ENCODE data around the gene UBL4A. TPM values are rescaled to one million over a fixed set of nuclear protein-coding genes. Genes with fewer than 3 reads are reported as not detected.

The UBL4A gene
- total and polyA plus RNA-seq, 5 experiments from 2014 or later = 29.0 to 51.7 (median 31.1) TPM

Small RNA genes lying within 50 kb of the gene (microRNA-seq; reads per million reads assigned to microRNA genes)
- gene MIR6858 (ENCODE audit: borderline microRNAs expressed) = not detected

Other genes with a start within 250 kb of the UBL4A start
- gene OPN1MW3, start 229.0 kb downstream of the UBL4A start, total RNA-seq = not detected
- gene OPN1MW3, start 229.0 kb downstream of the UBL4A start, polyA plus RNA-seq = not detected
- not detected for gene TEX28, start 191.5 kb downstream of the UBL4A start, total RNA-seq
- gene TEX28, start 191.5 kb downstream of the UBL4A start, polyA plus RNA-seq = not detected
- gene TKTL1, start 190.8 kb downstream of the UBL4A start, total RNA-seq = 1 to 10 TPM; 1.1 to 2.2 TPM
- 10 to 100 TPM; 38.8 to 56.4 (median 39.0) TPM for gene TKTL1, start 190.8 kb downstream of the UBL4A start, polyA plus RNA-seq
- 100 to 1,000 TPM; 613 to 633 TPM for gene FLNA, start 112.0 kb downstream of the UBL4A start, total RNA-seq
- gene FLNA, start 112.0 kb downstream of the UBL4A start, polyA plus RNA-seq = 100 to 1,000 TPM; 156 to 341 (median 169) TPM
- 10 to 100 TPM; 90.4 to 95.4 TPM for gene EMD, start 107.3 kb downstream of the UBL4A start, total RNA-seq
- gene EMD, start 107.3 kb downstream of the UBL4A start, polyA plus RNA-seq = 10 to 100 TPM; 35.5 to 37.1 (median 35.7) TPM
- 1,000 to 10,000 TPM; 4,733 to 4,862 TPM for gene RPL10, start 88.2 kb downstream of the UBL4A start, total RNA-seq
- 1,000 to 10,000 TPM; 5,585 to 7,081 (median 6,663) TPM for gene RPL10, start 88.2 kb downstream of the UBL4A start, polyA plus RNA-seq
- gene DNASE1L1, start 77.4 kb downstream of the UBL4A start, total RNA-seq = 10 to 100 TPM; 16.6 to 19.9 TPM
- 10 to 100 TPM; 12.7 to 15.3 (median 12.8) TPM for gene DNASE1L1, start 77.4 kb downstream of the UBL4A start, polyA plus RNA-seq
- 100 to 1,000 TPM; 111 to 112 TPM for gene TAFAZZIN, start 75.1 kb downstream of the UBL4A start, total RNA-seq
- gene TAFAZZIN, start 75.1 kb downstream of the UBL4A start, polyA plus RNA-seq = 10 to 100 TPM; 29.3 to 39.8 (median 37.8) TPM
- 10 to 100 TPM; 51.9 to 52.5 TPM for gene ATP6AP1, start 57.9 kb downstream of the UBL4A start, total RNA-seq
- gene ATP6AP1, start 57.9 kb downstream of the UBL4A start, polyA plus RNA-seq = 100 to 1,000 TPM in 1 of 3 donors, 10 to 100 TPM in 2; 84.7 to 111 (median 90.2) TPM
- 100 to 1,000 TPM; 169 to 185 TPM for gene GDI1, start 49.5 kb downstream of the UBL4A start, total RNA-seq
- gene GDI1, start 49.5 kb downstream of the UBL4A start, polyA plus RNA-seq = 10 to 100 TPM; 18.3 to 32.1 (median 21.0) TPM
- 10 to 100 TPM; 49.2 TPM for gene FAM50A, start 42.5 kb downstream of the UBL4A start, total RNA-seq
- 10 to 100 TPM; 25.1 to 45.6 (median 40.4) TPM for gene FAM50A, start 42.5 kb downstream of the UBL4A start, polyA plus RNA-seq
- 10 to 100 TPM; 49.5 to 50.4 TPM for gene PLXNA3, start 28.3 kb downstream of the UBL4A start, total RNA-seq
- gene PLXNA3, start 28.3 kb downstream of the UBL4A start, polyA plus RNA-seq = under 1 TPM; 0.27 to 0.67 (median 0.36) TPM
- 10 to 100 TPM; 18.6 to 23.3 TPM for gene LAGE3, start 7.3 kb downstream of the UBL4A start, total RNA-seq
- gene LAGE3, start 7.3 kb downstream of the UBL4A start, polyA plus RNA-seq = 10 to 100 TPM; 62.6 to 81.8 (median 72.7) TPM
- 10 to 100 TPM; 18.2 to 20.9 TPM for gene SLC10A3, start 4.0 kb upstream of the UBL4A start, total RNA-seq
- 10 to 100 TPM; 30.5 to 42.3 (median 35.9) TPM for gene SLC10A3, start 4.0 kb upstream of the UBL4A start, polyA plus RNA-seq
- 10 to 100 TPM; 66.0 to 69.4 TPM for gene FAM3A, start 29.6 kb upstream of the UBL4A start, total RNA-seq
- 10 to 100 TPM; 24.3 to 33.3 (median 26.0) TPM for gene FAM3A, start 29.6 kb upstream of the UBL4A start, polyA plus RNA-seq
- 10 to 100 TPM; 58.1 to 59.4 TPM for gene G6PD, start 60.2 kb upstream of the UBL4A start, total RNA-seq
- gene G6PD, start 60.2 kb upstream of the UBL4A start, polyA plus RNA-seq = 1 to 10 TPM; 6.9 to 7.9 (median 7.1) TPM
- gene IKBKG, start 61.0 kb upstream of the UBL4A start, total RNA-seq = 10 to 100 TPM; 45.0 to 48.2 TPM
- 10 to 100 TPM; 18.4 to 24.2 (median 19.4) TPM for gene IKBKG, start 61.0 kb upstream of the UBL4A start, polyA plus RNA-seq
- not detected for gene CTAG1A, start 98.5 kb upstream of the UBL4A start, total RNA-seq
- not detected for gene CTAG1A, start 98.5 kb upstream of the UBL4A start, polyA plus RNA-seq
- not detected for gene CTAG1B, start 132.7 kb upstream of the UBL4A start, total RNA-seq
- gene CTAG1B, start 132.7 kb upstream of the UBL4A start, polyA plus RNA-seq = not detected
- 10 to 100 TPM; 12.0 to 13.4 TPM for gene CTAG2, start 167.0 kb upstream of the UBL4A start, total RNA-seq
- not detected for gene CTAG2, start 167.0 kb upstream of the UBL4A start, polyA plus RNA-seq